Upper lobe of right lung (tissue), 1 donor: ENCODE data around the gene CFAP251. TPM values are rescaled to one million over a fixed set of nuclear protein-coding genes. Genes with fewer than 3 reads are reported as not detected.
"Not testable (repeated sequence)": the region's sequence is repeated elsewhere in the genome, so short reads cannot be mapped to it uniquely, and the experiment has no call there.

Experiments used
- ATAC-seq: fragments of 200-7000 bp; cut with Tn5 transposase; one replicate; pipeline ENCODE4 v1.9.1; 2020; ENCODE audit warnings: mild to moderate bottlenecking, moderate library complexity
- DNase-seq: peaks from one replicate; pipeline ENCODE4 v3.0.0-alpha.2; 2020
- H3K27ac ChIP-seq: fragments of 200-600 bp; one replicate; pipeline ENCODE4 v1.8.0; 2022
- H3K27me3 ChIP-seq: fragments of 200-600 bp; one replicate; pipeline ENCODE4 v1.8.0; 2022; ENCODE audit warnings: mild to moderate bottlenecking
- H3K36me3 ChIP-seq: fragments of 200-600 bp; one replicate; pipeline ENCODE4 v1.8.0; 2022
- H3K4me1 ChIP-seq: fragments of 200-600 bp; one replicate; pipeline ENCODE4 v1.8.0; 2022
- H3K4me3 ChIP-seq: fragments of 200-600 bp; one replicate; pipeline ENCODE4 v1.8.0; 2022; ENCODE audit warnings: mild to moderate bottlenecking
- H3K9me3 ChIP-seq: fragments of 200-600 bp; one replicate; pipeline ENCODE4 v1.8.0; 2022
- CTCF ChIP-seq: fragments of 200-600 bp; IDR thresholded peaks from one replicate; pipeline ENCODE4 v1.8.0; 2022; ENCODE audit warnings: antibody characterized with exemption
- intact Hi-C: fragments of 100-400 bp; cut with DNase I; formaldehyde crosslinking; loops from one replicate; pipeline ENCODE4 v1.11.0; 2022
- total RNA-seq: library from RNA; stranded (reverse); fragmentation: NEBNext Ultra II Directional; extraction: Animal tissue kit (Norgen Biotek cat#: 25700); gene quantifications from one replicate; pipeline ENCODE4 v1.2.1, GENCODE V29; 2021
- donor health status: DM: no; HTN: yes; CAD: no; lungs with severe emphysema.

CFAP251 gene
- total RNA-seq, 1 donor from 2014 or later, result 2.5 TPM

- DNase-seq (no peak), ATAC-seq (no peak)
- Histone ChIP-seq H3K9me3 (no peaks in the 10 kb centered on the region), H3K27ac (no peak overlapping the region), H3K36me3 (no peaks in the 10 kb centered on the region), H3K4me1 (peaks cover 14% of the 10 kb centered on the region), H3K27me3 (no peaks in the 10 kb centered on the region), H3K4me3 (no peak overlapping the region)
- intact Hi-C loops, result no loop called here
- TF ChIP-seq CTCF, result no peak
Observed at GRCh38 chr12:122032580-122032979, 114.2 kb downstream of the CFAP251 start.

DNA sequence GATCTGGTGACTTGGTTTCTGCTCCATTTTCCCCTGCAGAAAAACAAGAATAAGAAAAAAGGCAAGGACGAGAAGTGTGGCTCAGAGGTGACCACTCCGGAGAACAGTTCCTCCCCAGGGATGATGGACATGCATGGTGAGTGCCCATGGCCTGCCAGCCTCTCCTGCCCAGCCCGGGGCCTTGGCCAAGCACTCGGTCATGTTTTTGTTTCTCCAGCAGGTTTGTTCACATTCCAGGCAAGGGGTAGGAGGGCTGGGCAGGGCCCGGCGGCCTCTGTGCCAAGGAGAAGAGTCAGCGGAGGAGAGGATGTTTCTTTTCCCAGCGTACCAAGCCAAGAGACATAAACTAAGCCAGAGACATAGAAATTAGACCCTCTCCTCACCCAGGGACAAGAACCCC, 116.9 kb downstream of the CFAP251 start:
- ATAC-seq, result peak; percentile 91
- H3K27me3 ChIP-seq, result no peaks in the 10 kb centered on the region
- intact Hi-C loops, result no loop called here
- TF ChIP-seq CTCF, result no peak
- H3K4me1 ChIP-seq, result peaks cover 6% of the 10 kb centered on the region
- DNase-seq, result peak; percentile 87
- H3K36me3 ChIP-seq, result no peaks in the 10 kb centered on the region
- H3K4me3 ChIP-seq, result no peak overlapping the region
- H3K27ac ChIP-seq, result no peak overlapping the region
- no peaks in the 10 kb centered on the region for H3K9me3 ChIP-seq

DNA sequence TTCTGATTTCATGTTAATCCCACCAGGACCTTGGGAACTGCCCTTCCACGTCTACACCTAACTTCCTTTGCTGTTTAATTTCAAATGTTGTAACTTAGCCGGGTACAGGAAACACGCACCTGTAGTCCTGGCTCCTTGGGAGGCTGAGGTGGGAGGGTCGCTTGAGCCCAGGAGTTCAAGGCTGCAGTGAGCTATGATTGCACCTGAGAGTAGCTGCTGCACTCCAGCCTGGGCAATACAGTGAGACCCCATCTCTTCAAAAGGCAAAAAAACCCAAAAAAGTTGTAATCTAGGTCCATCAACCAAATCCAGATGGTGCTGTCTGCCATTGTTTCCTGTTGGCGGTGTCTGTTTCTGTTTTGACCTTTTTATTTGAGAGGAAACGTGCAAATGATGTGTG, 117.8 kb downstream of the CFAP251 start:
- Histone ChIP-seq H3K9me3 (no peaks in the 10 kb centered on the region), H3K27ac (no peak overlapping the region), H3K4me1 (peaks cover 9% of the 10 kb centered on the region), H3K4me3 (no peak overlapping the region), H3K27me3 (no peaks in the 10 kb centered on the region), H3K36me3 (no peaks in the 10 kb centered on the region)
- intact Hi-C loops, result no loop called here
- ATAC-seq (no peak), DNase-seq (no peak)
- no peak for TF ChIP-seq CTCF

- H3K27me3 ChIP-seq, result no peaks in the 10 kb centered on the region
- H3K4me1 ChIP-seq, result peaks cover 3% of the 10 kb centered on the region
- DNase-seq (peak; percentile 76), ATAC-seq (peak; percentile 95)
- no peaks in the 10 kb centered on the region for H3K9me3 ChIP-seq
- peaks cover 13% of the 10 kb centered on the region for H3K36me3 ChIP-seq
- no peak for TF ChIP-seq CTCF
- peak overlapping the region; percentile 51 for H3K27ac ChIP-seq
- no peak overlapping the region for H3K4me3 ChIP-seq
- intact Hi-C loops, result no loop called here
Observed at GRCh38 chr12:122040579-122041386, 122.4 kb downstream of the CFAP251 start.

GRCh38 chr12:122041458-122041857, 123.1 kb downstream of the CFAP251 start:
- not testable (repeated sequence) for H3K27ac ChIP-seq, DNase-seq, H3K27me3 ChIP-seq

DNA sequence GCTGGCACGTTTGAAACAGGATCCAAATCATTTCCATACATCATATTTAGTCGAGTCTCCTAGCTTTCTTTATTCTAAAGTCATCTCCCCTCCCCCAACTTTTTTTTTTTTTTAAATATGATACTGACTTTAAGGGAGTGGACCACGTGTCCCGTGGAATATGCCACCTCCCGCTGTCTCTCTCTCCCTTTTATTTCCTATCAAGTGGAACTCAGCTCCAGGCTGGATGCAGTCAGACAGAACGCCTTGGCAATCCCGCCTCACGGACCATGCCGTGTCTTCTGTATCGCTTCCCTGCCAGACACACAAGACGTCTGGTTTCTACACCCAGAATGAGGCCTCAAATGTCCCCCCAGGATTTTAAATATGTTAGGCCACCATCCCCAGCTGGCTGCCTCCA, 124.5 kb downstream of the CFAP251 start:
- H3K4me3 ChIP-seq, result no peak overlapping the region
- no peaks in the 10 kb centered on the region for H3K27me3 ChIP-seq
- ATAC-seq (no peak), DNase-seq (no peak)
- H3K36me3 ChIP-seq, result peaks cover 13% of the 10 kb centered on the region
- no peak overlapping the region for H3K27ac ChIP-seq
- TF ChIP-seq CTCF, result no peak
- H3K4me1 ChIP-seq, result peaks cover 3% of the 10 kb centered on the region
- intact Hi-C loops, result no loop called here
- no peaks in the 10 kb centered on the region for H3K9me3 ChIP-seq

More at GRCh38 chr12:122041458-122041857, 123.1 kb downstream of the CFAP251 start:
- H3K4me1 ChIP-seq, ATAC-seq, H3K9me3 ChIP-seq, H3K4me3 ChIP-seq, intact Hi-C loops: not testable (repeated sequence)
- H3K36me3 ChIP-seq, result peaks cover 13% of the 10 kb centered on the region
